ENCODE data around the gene HIBCH.
"Not testable (repeated sequence)": the region's sequence is repeated elsewhere in the genome, so short reads cannot be mapped to it uniquely, and the experiment has no call there.

HIBCH gene

DNA sequence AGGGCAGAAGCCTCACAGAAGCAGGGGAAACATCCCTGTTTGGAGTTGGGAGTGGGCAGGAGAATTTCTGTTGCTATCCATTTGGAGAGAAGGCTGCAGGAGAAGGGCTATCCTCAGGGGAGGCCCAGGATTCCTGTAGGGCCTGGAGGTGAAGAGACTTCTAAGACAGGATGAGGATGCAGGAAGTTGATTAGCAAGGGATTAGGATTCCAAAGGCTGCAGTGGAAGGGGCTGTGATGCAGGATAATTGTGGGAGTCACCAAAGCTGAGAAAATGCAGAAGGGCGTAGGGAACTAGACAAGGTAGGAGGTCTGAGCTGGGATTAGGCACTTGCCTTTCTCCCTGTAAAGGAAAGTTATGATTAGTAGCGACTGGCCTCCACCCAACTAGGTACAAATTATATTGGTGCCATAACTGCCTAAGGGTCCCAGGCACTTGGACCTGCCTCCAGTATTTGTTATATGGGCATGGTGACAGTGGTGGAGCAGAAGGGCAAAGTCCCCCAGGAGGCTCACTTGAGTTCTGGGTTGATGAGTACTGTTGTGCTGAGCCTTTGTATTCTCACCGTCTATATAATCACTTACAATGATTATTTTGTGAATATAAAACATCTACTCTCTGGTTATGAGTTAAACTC lies 160.7 kb downstream of the HIBCH start:
- no peaks in the 10 kb centered on the region for H3K27me3 ChIP-seq (ENCODE audit: insufficient read depth, low read length)
- H3K27ac ChIP-seq (ENCODE audit: low read length): no peak overlapping the region
- H3K4me3 ChIP-seq (ENCODE audit: low read length): no peak overlapping the region
- no peak overlapping the region for H3K9ac ChIP-seq (ENCODE audit: low read depth, low read length)
- peaks cover 5% of the 10 kb centered on the region; the same call in 1 of the 2 replicates for H3K4me1 ChIP-seq (ENCODE audit: insufficient read depth, low read length)
- H3K9me3 ChIP-seq (ENCODE audit: insufficient read depth, low read depth, low read length): no peaks in the 10 kb centered on the region
- H3K36me3 ChIP-seq (ENCODE audit: insufficient read depth, low read depth, low read length): no peaks in the 10 kb centered on the region

DNA sequence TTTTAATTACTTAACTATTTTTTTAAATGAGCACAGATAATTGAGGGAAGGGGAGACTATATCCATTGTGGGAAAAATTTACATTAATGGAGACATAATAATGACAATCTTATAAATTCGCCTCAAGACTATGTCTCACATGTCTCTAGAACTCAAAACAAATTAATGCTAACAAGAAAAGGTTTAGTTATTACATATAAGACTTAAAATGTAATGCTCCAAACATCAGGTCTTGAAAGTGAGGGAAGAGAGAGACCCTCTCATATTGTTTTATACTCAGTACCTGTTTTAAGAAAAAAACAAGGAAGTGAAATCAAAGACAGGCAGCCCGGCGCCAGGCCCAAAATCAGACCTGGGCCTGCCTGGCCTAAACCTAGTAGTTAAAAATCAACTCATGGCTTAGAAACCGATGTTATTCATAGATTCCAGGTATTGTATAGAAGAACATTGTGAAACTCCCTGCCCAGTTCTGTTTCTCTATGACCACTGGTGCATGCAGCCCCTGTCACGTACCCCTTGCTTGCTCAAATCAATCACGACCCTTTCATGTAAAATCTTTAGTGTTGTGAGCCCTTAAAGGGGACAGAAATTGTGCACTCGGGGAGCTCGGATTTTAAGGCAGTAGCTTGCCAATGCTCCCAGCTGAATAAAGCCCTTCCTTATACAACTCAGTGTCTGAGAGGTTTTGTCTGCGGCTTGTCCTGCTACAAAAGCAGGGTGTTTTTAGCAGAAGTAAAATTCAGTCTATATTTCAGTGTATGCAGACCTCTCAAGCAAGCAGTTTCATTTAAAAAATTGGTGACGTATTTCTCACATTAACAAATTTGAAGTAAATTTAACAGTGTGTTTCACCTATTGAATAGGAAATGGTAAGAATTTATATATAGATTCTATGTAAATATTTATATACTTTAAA lies 161.8 kb downstream of the HIBCH start:
- H3K27me3 ChIP-seq (ENCODE audit: insufficient read depth, low read length); H3K27ac ChIP-seq (ENCODE audit: low read length); H3K4me3 ChIP-seq (ENCODE audit: low read length); H3K9ac ChIP-seq (ENCODE audit: low read depth, low read length); H3K4me1 ChIP-seq (ENCODE audit: insufficient read depth, low read length); H3K36me3 ChIP-seq (ENCODE audit: insufficient read depth, low read depth, low read length); H3K9me3 ChIP-seq (ENCODE audit: insufficient read depth, low read depth, low read length): not testable (repeated sequence)

DNA sequence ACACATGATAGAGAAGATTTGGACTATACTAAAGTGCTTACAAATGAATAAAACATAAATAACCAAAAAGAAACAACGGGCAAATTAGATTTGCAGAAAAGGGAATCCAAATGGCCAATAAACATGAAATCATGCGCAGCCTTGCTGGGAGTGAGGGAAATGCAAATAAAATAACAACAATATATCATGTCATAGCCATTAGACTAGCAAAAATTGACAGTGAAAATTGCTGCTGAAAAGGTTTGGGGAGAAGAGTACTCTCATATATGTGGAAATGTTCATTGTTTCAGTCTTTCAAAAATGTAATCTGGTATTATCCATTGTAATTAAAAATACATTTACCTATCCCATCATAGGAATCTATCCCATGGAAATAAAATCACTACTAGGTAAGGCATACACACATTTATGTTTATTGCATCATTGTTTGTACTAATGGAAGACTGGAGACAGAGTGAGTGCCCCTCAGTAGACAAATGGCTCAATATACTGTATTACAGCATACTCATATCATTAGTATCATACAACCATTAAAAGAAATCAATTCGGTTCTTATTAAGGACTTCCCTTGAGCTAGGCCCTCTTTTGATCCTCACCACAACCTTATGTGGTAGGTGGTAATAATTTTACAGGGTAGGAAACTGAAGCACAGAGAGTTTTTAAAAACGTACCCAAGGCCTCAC lies 163.0 kb downstream of the HIBCH start:
- H3K9me3 ChIP-seq (ENCODE audit: insufficient read depth, low read depth, low read length): no peaks in the 10 kb centered on the region
- peaks cover 5% of the 10 kb centered on the region; the same call in 1 of the 2 replicates for H3K4me1 ChIP-seq (ENCODE audit: insufficient read depth, low read length)
- no peak overlapping the region for H3K4me3 ChIP-seq (ENCODE audit: low read length)
- no peak overlapping the region for H3K27ac ChIP-seq (ENCODE audit: low read length)
- H3K36me3 ChIP-seq (ENCODE audit: insufficient read depth, low read depth, low read length): no peaks in the 10 kb centered on the region
- no peaks in the 10 kb centered on the region for H3K27me3 ChIP-seq (ENCODE audit: insufficient read depth, low read length)
- H3K9ac ChIP-seq (ENCODE audit: low read depth, low read length): no peak overlapping the region

Measured in iPS-20b (cell line).